Measurements from ENCODE around the gene TMEM63C. TPM values are rescaled to one million over a fixed set of nuclear protein-coding genes. Genes with fewer than 3 reads are reported as not detected.

The TMEM63C gene
- total and polyA plus RNA-seq, 2 donors (not counting 3 experiments of a cell fraction or from before 2014, with no cell fraction given), result not detected

GRCh38 chr14:77214216-77214615 is 32.6 kb downstream of the TMEM63C start:
- H3K9me3 ChIP-seq (replicated peaks; ENCODE audit: control insufficient read depth, insufficient read depth, low read length), result no peaks in the 10 kb centered on the region
- dilution Hi-C loops (cut with MboI; ENCODE audit: extremely low pct_ligation_motif_present, low sequenced_read_pairs), result no loop called here
- no peaks in the 10 kb centered on the region for H4K20me1 ChIP-seq (replicated peaks; ENCODE audit: control insufficient read depth, extremely low read depth, insufficient read depth, low read length)
- H3K4me2 ChIP-seq (ENCODE audit: insufficient read depth, low read length), result no peak overlapping the region
- no peaks in the 10 kb centered on the region for H3K79me2 ChIP-seq (ENCODE audit: control insufficient read depth, insufficient read depth, low read length)
- no peak for TF ChIP-seq EZH2 (IDR thresholded peaks at IDR 0.05; ENCODE audit: borderline replicate concordance, low read depth, low read length, severe bottlenecking)
- no peak for TF ChIP-seq POLR2A (IDR thresholded peaks at IDR 0.05; ENCODE audit: low read depth, low read length)
- TF ChIP-seq JUN (IDR thresholded peaks at IDR 0.05; ENCODE audit: borderline replicate concordance, insufficient read depth, insufficient read length, low read depth), result no peak
- no peak for TF ChIP-seq MYC (IDR thresholded peaks at IDR 0.05; ENCODE audit: low read depth, low read length)
- H2AFZ ChIP-seq (ENCODE audit: low read depth, low read length), result no peak overlapping the region
- H3K9me1 ChIP-seq (replicated peaks; ENCODE audit: control insufficient read depth, extremely low read depth, insufficient read depth, low read length), result no peaks in the 10 kb centered on the region
- ChIA-PET POLR2A (no interaction called here), CTCF (interaction anchor here (1.3 to 3.8 kb wide), 4 partner anchors 10 to 342 kb away, joined by 5 to 32 read pairs (median 6); no protein-coding TSS in a partner anchor)
- H3K27ac ChIP-seq (ENCODE audit: insufficient read depth, low read depth, low read length), result no peak overlapping the region
- H3K4me1 ChIP-seq (ENCODE audit: control insufficient read depth, extremely low read depth, insufficient read depth, low read length), result no peaks in the 10 kb centered on the region
- H3K27me3 ChIP-seq (ENCODE audit: control insufficient read depth in 2 of 2, insufficient read depth in 2 of 2, low read length in 2 of 2), result peaks cover 0 to 2% of the 10 kb centered on the region in 2 experiments
- no peaks in the 10 kb centered on the region for H3K36me3 ChIP-seq (ENCODE audit: control insufficient read depth in 2 of 2, extremely low read depth in 1 of 2, insufficient read depth in 2 of 2, low read length in 2 of 2)
- FAIRE-seq (no peak), DNase-seq (ENCODE audit: low read depth, low spot score) (no peak)
- H3K4me3 ChIP-seq (replicated peaks in 1 of 3; ENCODE audit: insufficient read depth in 1 of 3, low read depth in 1 of 3, low read length in 3 of 3), result no peak overlapping the region
- intact Hi-C loops (cut with micrococcal nuclease), result no loop called here
- BruUV-seq (replicated peaks), result no TSS peak
- no peak overlapping the region for H3K9ac ChIP-seq (replicated peaks; ENCODE audit: extremely low read depth, insufficient read depth, low read length)

GRCh38 chr14:77217551-77217950 is 36.0 kb downstream of the TMEM63C start:
- Histone ChIP-seq H3K9me1 (replicated peaks; ENCODE audit: control insufficient read depth, extremely low read depth, insufficient read depth, low read length) (no peaks in the 10 kb centered on the region), H3K4me3 (replicated peaks in 1 of 3; ENCODE audit: insufficient read depth in 1 of 3, low read depth in 1 of 3, low read length in 3 of 3) (no peak overlapping the region), H3K36me3 (ENCODE audit: control insufficient read depth in 2 of 2, extremely low read depth in 1 of 2, insufficient read depth in 2 of 2, low read length in 2 of 2) (no peaks in the 10 kb centered on the region), H3K9me3 (replicated peaks; ENCODE audit: control insufficient read depth, insufficient read depth, low read length) (no peaks in the 10 kb centered on the region), H3K4me2 (ENCODE audit: insufficient read depth, low read length) (no peak overlapping the region), H3K4me1 (ENCODE audit: control insufficient read depth, extremely low read depth, insufficient read depth, low read length) (no peaks in the 10 kb centered on the region), H2AFZ (ENCODE audit: low read depth, low read length) (no peak overlapping the region), H3K79me2 (ENCODE audit: control insufficient read depth, insufficient read depth, low read length) (no peaks in the 10 kb centered on the region), H3K27me3 (ENCODE audit: control insufficient read depth in 2 of 2, insufficient read depth in 2 of 2, low read length in 2 of 2) (peaks cover 0 to 2% of the 10 kb centered on the region in 2 experiments), H4K20me1 (replicated peaks; ENCODE audit: control insufficient read depth, extremely low read depth, insufficient read depth, low read length) (no peaks in the 10 kb centered on the region), H3K27ac (ENCODE audit: insufficient read depth, low read depth, low read length) (no peak overlapping the region), H3K9ac (replicated peaks; ENCODE audit: extremely low read depth, insufficient read depth, low read length) (no peak overlapping the region)
- no TSS peak for BruUV-seq (replicated peaks)
- DNase-seq (ENCODE audit: low read depth, low spot score) (no peak), FAIRE-seq (no peak)
- TF ChIP-seq POLR2AphosphoS5 (IDR thresholded peaks at IDR 0.05; ENCODE audit: insufficient read depth, low read depth, low read length), result no peak
- no peak for TF ChIP-seq EZH2 (IDR thresholded peaks at IDR 0.05; ENCODE audit: borderline replicate concordance, low read depth, low read length, severe bottlenecking)
- no peak for TF ChIP-seq CTCF (IDR thresholded peaks at IDR 0.05; ENCODE audit: extremely low read depth in 1 of 2, insufficient read depth in 1 of 2, low read depth in 1 of 2, low read length in 2 of 2)
- TF ChIP-seq MAX (IDR thresholded peaks at IDR 0.05; ENCODE audit: insufficient read depth, insufficient read length), result no peak
- no peak for TF ChIP-seq MYC (IDR thresholded peaks at IDR 0.05; ENCODE audit: low read depth, low read length)
- TF ChIP-seq GATA2 (IDR thresholded peaks at IDR 0.05; ENCODE audit: insufficient read depth, insufficient read length, low read depth, low read length), result no peak
- no peak for TF ChIP-seq FOS (IDR thresholded peaks at IDR 0.05; ENCODE audit: borderline replicate concordance, insufficient read depth, low read length)
- TF ChIP-seq POLR2A (IDR thresholded peaks at IDR 0.05; ENCODE audit: low read depth, low read length), result no peak
- TF ChIP-seq JUN (IDR thresholded peaks at IDR 0.05; ENCODE audit: borderline replicate concordance, insufficient read depth, insufficient read length, low read depth), result no peak
- dilution Hi-C loops (cut with MboI; ENCODE audit: extremely low pct_ligation_motif_present, low sequenced_read_pairs), result no loop called here
- intact Hi-C loops (cut with micrococcal nuclease), result no loop called here
- ChIA-PET CTCF (interaction anchor here (1.0 to 1.1 kb wide), 2 partner anchors 13 to 66 kb away, joined by 3 to 4 read pairs; no protein-coding TSS in a partner anchor), POLR2A (no interaction called here)
